Prostate gland (tissue), 2 donors: ENCODE measurements around the gene TATDN2.

Experiments
- CTCF ChIP-seq, 4 experiments: fragments of 200-600 bp in 2 of 4; fragments of 450-650 bp in 2 of 4; sonication (generic) in 2 of 4; IDR thresholded peaks; 1 replicate in 3 of 4; 2 replicates in 1 of 4; pipeline ENCODE4 v1.5.1; 2016 to 2019; ENCODE audit warnings: antibody characterized with exemption in 4 of 4, mild to moderate bottlenecking in 2 of 4, moderate library complexity in 2 of 4
- POLR2A ChIP-seq: fragments of 450-650 bp; IDR thresholded peaks from one replicate; pipeline ENCODE4 v1.6.1; 2016; ENCODE audit warnings: antibody characterized with exemption, mild to moderate bottlenecking
- POLR2AphosphoS5 ChIP-seq: sonication (generic); formaldehyde crosslinking; IDR thresholded peaks from one replicate; pipeline ENCODE4 v1.6.1; 2017; ENCODE audit warnings: antibody characterized with exemption

- TF ChIP-seq CTCF (IDR thresholded peaks at IDR 0.05) = no peak
- no peak for TF ChIP-seq POLR2A
- TF ChIP-seq POLR2AphosphoS5 = no peak
Measured at GRCh38 chr3:10320320-10320677, 72.0 kb downstream of the TATDN2 start.
